ENCODE results near the gene HES5.
"Not testable (repeated sequence)": the region's sequence is repeated elsewhere in the genome, so short reads cannot be mapped to it uniquely, and the experiment has no call there.

The HES5 gene

GRCh38 chr1:2560299-2561073 is 30.4 kb upstream of the HES5 start:
- no peak for DNase-seq

DNA sequence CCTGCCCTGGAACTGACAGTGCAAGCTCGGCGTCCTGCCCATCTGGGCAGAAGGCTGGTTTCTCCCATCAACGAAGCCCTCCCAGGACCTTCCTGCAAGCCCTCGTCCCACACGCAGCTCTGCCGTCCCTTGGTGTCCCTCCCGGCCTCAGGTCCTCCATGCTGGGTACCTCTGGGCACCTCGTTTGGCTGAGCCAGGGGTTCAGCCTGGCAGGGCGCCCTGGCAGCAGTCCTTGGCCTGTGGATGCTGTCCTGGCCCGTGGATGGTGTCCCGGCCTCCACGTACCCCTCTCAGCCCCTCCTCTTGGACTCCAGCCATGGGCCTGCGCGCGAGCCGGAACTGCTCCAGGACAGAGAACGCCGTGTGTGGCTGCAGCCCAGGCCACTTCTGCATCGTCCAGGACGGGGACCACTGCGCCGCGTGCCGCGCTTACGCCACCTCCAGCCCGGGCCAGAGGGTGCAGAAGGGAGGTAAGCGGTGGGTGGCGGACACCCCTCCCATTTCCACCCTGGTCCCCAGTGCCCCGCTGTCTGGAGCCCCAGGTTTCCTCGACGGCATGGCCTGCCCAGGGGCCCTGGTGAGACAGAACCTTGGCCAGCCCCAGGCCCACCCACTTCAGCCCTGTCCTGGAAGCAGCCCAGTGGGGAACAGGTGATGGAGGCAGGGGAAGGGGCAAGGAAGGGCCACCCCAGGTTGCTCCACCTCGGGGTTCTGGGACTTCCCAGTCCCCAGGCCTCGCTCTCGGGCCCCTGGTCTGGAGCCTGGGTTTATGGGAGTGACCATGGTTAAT is 29.6 kb upstream of the HES5 start:
- DNase-seq: no peak

DNA sequence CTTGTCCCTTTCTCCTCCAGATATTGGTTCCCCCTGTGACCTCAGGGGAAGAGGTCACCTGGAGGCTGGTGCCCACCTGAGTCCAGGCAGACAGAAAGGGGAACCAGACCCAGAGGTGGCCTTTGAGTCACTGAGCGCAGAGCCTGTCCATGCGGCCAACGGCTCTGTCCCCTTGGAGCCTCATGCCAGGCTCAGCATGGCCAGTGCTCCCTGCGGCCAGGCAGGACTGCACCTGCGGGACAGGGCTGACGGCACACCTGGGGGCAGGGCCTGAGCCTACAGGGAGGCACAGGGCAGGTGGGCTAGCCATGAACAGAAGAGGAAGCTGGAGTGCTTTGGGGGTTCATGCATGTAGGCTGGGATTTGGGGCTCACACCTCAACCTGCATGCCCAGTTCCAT is 28.8 kb upstream of the HES5 start:
- DNase-seq: no peak

- no peak for DNase-seq
Observed at GRCh38 chr1:2558420-2558819, 28.4 kb upstream of the HES5 start.

- DNase-seq: no peak
Observed at GRCh38 chr1:2557482-2558400, 27.7 kb upstream of the HES5 start.

DNA sequence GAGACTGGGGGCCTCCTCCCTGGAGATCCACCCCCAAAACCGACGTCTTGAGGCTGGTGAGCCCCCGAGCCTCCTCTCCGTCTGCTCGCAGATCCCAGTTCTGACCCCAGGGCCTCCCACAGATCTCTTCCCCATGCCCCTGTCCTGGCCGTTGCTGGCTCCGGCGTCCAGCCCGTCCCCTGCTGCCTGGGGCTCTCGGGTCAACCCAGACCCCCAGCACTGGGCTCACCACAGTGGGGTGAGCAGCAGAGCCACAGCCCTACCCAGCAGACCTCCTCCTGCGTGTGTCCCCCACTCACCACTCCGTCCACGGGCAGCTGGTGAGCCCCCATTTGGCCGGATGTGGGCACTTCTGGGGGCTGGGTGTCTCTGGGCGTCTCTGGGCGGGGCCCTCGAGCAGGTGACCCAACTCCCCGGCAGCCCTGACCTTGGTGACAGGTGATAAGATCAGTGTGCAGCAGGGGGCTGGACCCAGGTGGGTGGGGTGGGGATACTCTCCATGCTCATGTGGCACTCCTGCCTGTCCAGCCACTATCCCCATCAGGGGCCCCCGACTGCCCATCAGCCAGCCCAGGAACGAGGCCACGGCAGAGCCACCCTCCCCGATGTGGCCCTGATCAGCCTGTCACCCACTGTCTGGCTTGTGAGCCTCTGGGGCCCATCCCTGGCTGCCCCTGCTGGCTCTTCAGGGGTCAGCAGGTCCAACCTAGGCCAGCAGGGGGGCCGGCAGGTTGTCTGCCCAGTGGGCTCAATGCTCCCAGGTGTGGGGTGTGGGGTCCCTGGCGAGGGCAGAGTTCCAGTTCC is 26.8 kb upstream of the HES5 start:
- DNase-seq: no peak

DNA sequence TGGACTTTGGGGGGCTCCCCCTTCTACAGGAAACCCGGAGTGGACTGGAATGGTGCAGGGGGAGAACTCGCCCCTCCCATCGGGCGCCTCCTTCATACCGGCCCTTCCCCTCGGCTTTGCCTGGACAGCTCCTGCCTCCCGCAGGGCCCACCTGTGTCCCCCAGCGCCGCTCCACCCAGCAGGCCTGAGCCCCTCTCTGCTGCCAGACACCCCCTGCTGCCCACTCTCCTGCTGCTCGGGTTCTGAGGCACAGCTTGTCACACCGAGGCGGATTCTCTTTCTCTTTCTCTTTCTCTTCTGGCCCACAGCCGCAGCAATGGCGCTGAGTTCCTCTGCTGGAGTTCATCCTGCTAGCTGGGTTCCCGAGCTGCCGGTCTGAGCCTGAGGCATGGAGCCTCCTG is 26.2 kb upstream of the HES5 start, which contains the start of gene TNFRSF14:
Gene TNFRSF14, plus strand, starts transcription at position 95 of the 401 bp plus-strand sequence. Its CDS starts 294 bp downstream, at position 389.
- no peak for DNase-seq

- no peak for DNase-seq
Observed at GRCh38 chr1:2555634-2556276, 25.7 kb upstream of the HES5 start.

DNA sequence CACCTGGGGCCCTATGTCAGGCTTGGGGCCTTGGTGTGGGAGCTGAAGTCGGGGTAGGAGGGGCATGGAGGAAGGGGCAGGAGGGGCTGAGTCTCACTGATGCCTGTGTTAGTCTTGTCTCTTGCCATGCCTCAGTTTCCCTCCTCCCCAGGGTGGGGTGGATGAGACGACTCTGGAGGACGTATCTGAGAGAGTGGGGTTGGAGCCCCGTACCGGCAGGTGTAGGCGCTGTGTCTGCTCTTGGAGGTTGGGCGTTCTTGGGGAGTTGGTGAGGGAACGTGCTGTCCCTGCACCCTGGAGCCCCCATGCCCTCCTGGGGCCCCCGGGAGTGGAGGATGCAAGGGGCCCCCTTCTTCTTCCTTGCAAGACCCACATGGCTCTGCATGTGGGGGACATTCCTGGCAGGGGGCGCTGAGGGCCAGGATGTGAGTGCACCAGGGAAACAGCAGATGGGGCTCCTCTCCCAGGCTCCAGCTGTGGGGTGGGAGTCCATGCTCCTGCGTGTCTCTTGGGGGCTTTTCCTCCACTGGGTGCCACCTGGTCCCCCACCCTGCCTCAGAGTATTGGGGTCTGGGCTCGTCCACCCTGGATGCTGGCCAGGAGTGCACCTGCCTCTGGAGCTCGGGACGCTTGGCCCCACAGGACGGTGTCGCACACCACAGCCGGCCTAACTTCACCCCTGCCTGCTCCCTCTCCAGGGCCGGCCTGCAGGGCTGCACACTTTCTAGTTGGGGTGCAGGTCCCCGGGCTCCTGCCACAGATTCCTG is 24.7 kb upstream of the HES5 start:
- no peak for DNase-seq

- DNase-seq: no peak
Observed at GRCh38 chr1:2553871-2554620, 24.0 kb upstream of the HES5 start.

- DNase-seq: not testable (repeated sequence)
Observed at GRCh38 chr1:2553076-2553475, 23.0 kb upstream of the HES5 start.

DNA sequence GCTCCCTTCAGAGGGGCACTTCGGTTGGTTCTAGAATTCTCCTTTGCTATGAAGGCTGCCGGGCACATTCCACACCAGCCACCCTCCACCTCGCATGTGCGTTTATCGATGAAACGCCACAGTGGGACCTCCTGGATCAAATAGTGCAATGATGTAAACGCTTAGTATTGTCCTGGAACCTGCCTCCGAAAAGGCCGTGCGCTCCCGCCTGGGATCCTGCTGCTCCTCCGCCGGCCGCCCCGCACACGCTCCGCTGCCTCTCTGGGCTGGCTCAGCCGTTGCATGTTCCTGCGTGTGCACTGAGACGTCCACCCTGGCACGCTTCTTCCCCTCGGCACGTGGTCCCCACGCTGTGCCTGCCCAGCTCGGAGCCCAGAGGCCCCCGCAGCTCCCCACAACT is 22.1 kb upstream of the HES5 start:
- no peak for DNase-seq

GRCh38 chr1:2551544-2551943 is 21.5 kb upstream of the HES5 start:
- DNase-seq: not testable (repeated sequence)

DNA sequence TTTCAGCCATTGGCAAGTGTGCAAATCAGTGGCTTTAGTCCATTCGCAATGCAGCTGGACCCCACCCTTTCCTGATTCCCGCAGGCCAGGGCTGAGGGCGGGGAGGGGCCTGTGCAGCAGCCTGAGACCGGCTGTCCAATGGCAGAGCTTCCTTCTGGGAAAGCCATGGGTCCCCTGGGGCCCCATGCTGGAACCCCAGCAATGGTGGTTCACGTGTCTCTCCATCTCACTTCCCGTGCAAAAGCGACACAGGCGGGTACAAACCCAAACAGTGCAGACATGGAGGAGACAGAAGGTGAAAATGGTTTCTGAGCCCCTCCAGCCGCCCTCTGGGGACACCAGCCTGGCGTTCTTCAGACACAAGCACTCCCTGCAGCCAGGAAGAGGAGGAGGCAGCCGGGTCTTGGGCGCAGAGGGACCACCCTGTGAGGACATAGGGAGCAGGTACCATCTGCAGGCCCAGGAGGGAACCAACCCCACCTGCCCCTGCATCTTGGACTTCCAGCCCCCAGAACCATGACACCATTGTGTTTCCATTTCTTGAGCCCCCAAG is 20.3 kb upstream of the HES5 start:
- DNase-seq: not testable (repeated sequence)

GRCh38 chr1:2549367-2550029 is 19.4 kb upstream of the HES5 start:
- not testable (repeated sequence) for DNase-seq

- no peak for DNase-seq
Observed at GRCh38 chr1:2548068-2548589, 18.1 kb upstream of the HES5 start.

- DNase-seq: no peak
Observed at GRCh38 chr1:2547210-2548067, 17.4 kb upstream of the HES5 start.

Data from SIG-M5 (cell line).